Mucosa of stomach (tissue), 1 donor: ENCODE data around the gene SSR2.
A peak's percentile ranks its signal among the peaks of the same experiment; 100 is the strongest.

Experiments
- H3K27me3 ChIP-seq: one replicate; pipeline ENCODE4 v1.7.0; 2013; ENCODE audit warnings: mild to moderate bottlenecking, low read length; ENCODE audit not compliant: control insufficient read depth, insufficient read depth
- H3K36me3 ChIP-seq: one replicate; pipeline ENCODE4 v1.7.0; 2013; ENCODE audit warnings: low read length; ENCODE audit not compliant: control insufficient read depth, insufficient read depth
- H3K4me1 ChIP-seq: one replicate; pipeline ENCODE4 v1.7.0; 2013; ENCODE audit warnings: mild to moderate bottlenecking, low read length; ENCODE audit not compliant: control insufficient read depth, insufficient read depth
- H3K4me3 ChIP-seq: one replicate; pipeline ENCODE4 v1.7.0; 2013; ENCODE audit warnings: low read length
- H3K9ac ChIP-seq: one replicate; pipeline ENCODE4 v1.7.0; 2013; ENCODE audit warnings: mild to moderate bottlenecking, low read length, moderate library complexity
- H3K9me3 ChIP-seq: one replicate; pipeline ENCODE4 v1.7.0; 2013; ENCODE audit warnings: mild to moderate bottlenecking, low read length, moderate library complexity; ENCODE audit not compliant: control insufficient read depth
- donor health status: Pancreatic carcinoma.

Gene SSR2

GRCh38 chr1:155975375-155976061, 45.2 kb downstream of the SSR2 start:
- no peak overlapping the region for H3K4me3 ChIP-seq
- H3K4me1 ChIP-seq = peaks cover 62% of the 10 kb centered on the region
- H3K27me3 ChIP-seq = no peaks in the 10 kb centered on the region
- H3K9ac ChIP-seq = peak overlapping the region; percentile 81
- no peaks in the 10 kb centered on the region for H3K9me3 ChIP-seq
- H3K36me3 ChIP-seq = peaks cover 4% of the 10 kb centered on the region

- Histone ChIP-seq H3K36me3 (peaks cover 4% of the 10 kb centered on the region), H3K9ac (no peak overlapping the region), H3K4me3 (no peak overlapping the region), H3K9me3 (no peaks in the 10 kb centered on the region), H3K27me3 (no peaks in the 10 kb centered on the region), H3K4me1 (peaks cover 60% of the 10 kb centered on the region)
These were observed 46.3 kb downstream of the SSR2 start for GRCh38 chr1:155974208-155975115.

GRCh38 chr1:155973723-155974122, 47.0 kb downstream of the SSR2 start:
- Histone ChIP-seq H3K36me3 (peaks cover 9% of the 10 kb centered on the region), H3K27me3 (no peaks in the 10 kb centered on the region), H3K4me1 (peaks cover 60% of the 10 kb centered on the region), H3K9me3 (no peaks in the 10 kb centered on the region), H3K4me3 (no peak overlapping the region), H3K9ac (no peak overlapping the region)

- no peaks in the 10 kb centered on the region for H3K27me3 ChIP-seq
- H3K4me1 ChIP-seq = peaks cover 66% of the 10 kb centered on the region
- no peaks in the 10 kb centered on the region for H3K9me3 ChIP-seq
- no peak overlapping the region for H3K4me3 ChIP-seq
- H3K36me3 ChIP-seq = peaks cover 12% of the 10 kb centered on the region
- H3K9ac ChIP-seq = no peak overlapping the region
These were observed 48.6 kb downstream of the SSR2 start for GRCh38 chr1:155971910-155972809.

- Histone ChIP-seq H3K36me3 (peaks cover 12% of the 10 kb centered on the region), H3K9me3 (no peaks in the 10 kb centered on the region), H3K9ac (peak overlapping the region; percentile 2), H3K4me3 (no peak overlapping the region), H3K4me1 (peaks cover 55% of the 10 kb centered on the region), H3K27me3 (no peaks in the 10 kb centered on the region)
These were observed 50.1 kb downstream of the SSR2 start for GRCh38 chr1:155970531-155971167.

GRCh38 chr1:155969377-155969791, 51.4 kb downstream of the SSR2 start:
- Histone ChIP-seq H3K4me3 (no peak overlapping the region), H3K9me3 (no peaks in the 10 kb centered on the region), H3K4me1 (peaks cover 44% of the 10 kb centered on the region), H3K27me3 (no peaks in the 10 kb centered on the region), H3K9ac (no peak overlapping the region), H3K36me3 (peaks cover 12% of the 10 kb centered on the region)

GRCh38 chr1:155968670-155969069, 52.1 kb downstream of the SSR2 start:
- H3K9ac ChIP-seq = no peak overlapping the region
- no peaks in the 10 kb centered on the region for H3K9me3 ChIP-seq
- H3K36me3 ChIP-seq = peaks cover 15% of the 10 kb centered on the region
- peaks cover 40% of the 10 kb centered on the region for H3K4me1 ChIP-seq
- H3K27me3 ChIP-seq = no peaks in the 10 kb centered on the region
- H3K4me3 ChIP-seq = no peak overlapping the region

GRCh38 chr1:155968051-155968400, 52.7 kb downstream of the SSR2 start:
- Histone ChIP-seq H3K4me1 (peaks cover 40% of the 10 kb centered on the region), H3K9ac (no peak overlapping the region), H3K36me3 (peaks cover 15% of the 10 kb centered on the region), H3K4me3 (no peak overlapping the region), H3K27me3 (no peaks in the 10 kb centered on the region), H3K9me3 (no peaks in the 10 kb centered on the region)

GRCh38 chr1:155967341-155968050, 53.3 kb downstream of the SSR2 start:
- Histone ChIP-seq H3K4me1 (peaks cover 46% of the 10 kb centered on the region), H3K27me3 (no peaks in the 10 kb centered on the region), H3K9me3 (no peaks in the 10 kb centered on the region), H3K4me3 (no peak overlapping the region), H3K36me3 (peaks cover 20% of the 10 kb centered on the region), H3K9ac (no peak overlapping the region)

GRCh38 chr1:155966750-155967149, 54.0 kb downstream of the SSR2 start:
- Histone ChIP-seq H3K9ac (no peak overlapping the region), H3K9me3 (no peaks in the 10 kb centered on the region), H3K27me3 (no peaks in the 10 kb centered on the region), H3K4me3 (no peak overlapping the region), H3K36me3 (peaks cover 24% of the 10 kb centered on the region), H3K4me1 (peaks cover 50% of the 10 kb centered on the region)

- peaks cover 27% of the 10 kb centered on the region for H3K36me3 ChIP-seq
These were observed 54.6 kb downstream of the SSR2 start for GRCh38 chr1:155966135-155966534.

More at GRCh38 chr1:155966135-155966534, 54.6 kb downstream of the SSR2 start:
- Histone ChIP-seq H3K4me3 (no peak overlapping the region), H3K9me3 (no peaks in the 10 kb centered on the region), H3K27me3 (no peaks in the 10 kb centered on the region), H3K9ac (no peak overlapping the region), H3K4me1 (peaks cover 50% of the 10 kb centered on the region)
